ENCODE measurements around the gene FAM222A.

DNA sequence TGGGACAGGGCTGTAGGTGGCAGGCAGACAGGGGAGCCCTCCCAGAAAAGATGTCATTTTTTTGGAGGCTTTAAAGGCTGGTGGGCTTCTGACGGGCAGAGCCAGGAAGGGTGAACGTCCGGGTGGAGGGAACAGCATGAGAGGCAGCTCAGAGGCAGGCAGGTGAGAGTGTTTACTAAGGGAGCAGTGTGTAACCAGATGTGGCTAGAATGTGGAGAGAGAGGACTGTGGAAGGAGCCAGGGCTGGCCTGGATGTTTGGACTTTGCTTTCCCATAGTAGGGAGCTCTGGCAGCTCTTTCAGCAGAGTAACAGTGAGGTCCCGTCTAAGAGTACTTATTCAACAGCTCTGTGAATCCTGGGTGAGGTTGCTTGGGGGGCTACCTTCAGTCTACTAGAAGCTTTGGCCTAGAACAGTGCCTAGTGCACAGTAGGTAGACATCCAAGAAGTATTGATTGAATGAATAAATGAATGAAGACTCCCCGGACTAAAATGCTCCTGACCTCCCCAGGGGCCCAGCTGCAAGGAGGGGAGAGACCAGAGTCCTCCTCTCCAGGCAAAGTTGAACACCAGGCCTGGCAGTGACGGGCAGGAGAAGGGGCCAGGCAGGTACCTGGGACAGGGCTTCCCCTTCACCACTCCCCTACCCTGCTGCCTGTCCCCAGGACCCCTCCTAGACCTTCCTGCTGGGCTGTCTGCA is 8.5 kb downstream of the FAM222A start:
- TF ChIP-seq, protein P1, sequence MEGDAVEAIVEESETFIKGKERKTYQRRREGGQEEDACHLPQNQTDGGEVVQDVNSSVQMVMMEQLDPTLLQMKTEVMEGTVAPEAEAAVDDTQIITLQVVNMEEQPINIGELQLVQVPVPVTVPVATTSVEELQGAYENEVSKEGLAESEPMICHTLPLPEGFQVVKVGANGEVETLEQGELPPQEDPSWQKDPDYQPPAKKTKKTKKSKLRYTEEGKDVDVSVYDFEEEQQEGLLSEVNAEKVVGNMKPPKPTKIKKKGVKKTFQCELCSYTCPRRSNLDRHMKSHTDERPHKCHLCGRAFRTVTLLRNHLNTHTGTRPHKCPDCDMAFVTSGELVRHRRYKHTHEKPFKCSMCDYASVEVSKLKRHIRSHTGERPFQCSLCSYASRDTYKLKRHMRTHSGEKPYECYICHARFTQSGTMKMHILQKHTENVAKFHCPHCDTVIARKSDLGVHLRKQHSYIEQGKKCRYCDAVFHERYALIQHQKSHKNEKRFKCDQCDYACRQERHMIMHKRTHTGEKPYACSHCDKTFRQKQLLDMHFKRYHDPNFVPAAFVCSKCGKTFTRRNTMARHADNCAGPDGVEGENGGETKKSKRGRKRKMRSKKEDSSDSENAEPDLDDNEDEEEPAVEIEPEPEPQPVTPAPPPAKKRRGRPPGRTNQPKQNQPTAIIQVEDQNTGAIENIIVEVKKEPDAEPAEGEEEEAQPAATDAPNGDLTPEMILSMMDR (IDR thresholded peaks at IDR 0.05): no peak
- TF ChIP-seq POLR2A (IDR thresholded peaks at IDR 0.05): no peak
- TF ChIP-seq POLR2AphosphoS5 (IDR thresholded peaks at IDR 0.05): no peak
